GM18499 (cell line): ENCODE results near the gene LRRC51.
"Not testable (repeated sequence)": the region's sequence is repeated elsewhere in the genome, so short reads cannot be mapped to it uniquely, and the experiment has no call there.

Experiments
- ATAC-seq: cut with Tn5 transposase; IDR thresholded peaks from one replicate; pipeline ENCODE4 v1.9.1; 2021; ENCODE audit warnings: moderate number of reproducible peaks; ENCODE audit not compliant: insufficient read depth, unreplicated experiment

The LRRC51 gene

GRCh38 chr11:72102946-72103753, 22.5 kb downstream of the LRRC51 start, which contains the start of gene LAMTOR1:
LAMTOR1 (minus strand) TSS chr11:72103297; CDS start chr11:72103224, 73 bp downstream.
- ATAC-seq, result peak; percentile 69

- no peak for ATAC-seq
Measured at GRCh38 chr11:72103754-72104167, 23.1 kb downstream of the LRRC51 start.

- no peak for ATAC-seq
Measured at GRCh38 chr11:72105888-72106287, 25.2 kb downstream of the LRRC51 start, which contains the start of gene TOMT. TOMT (plus strand) TSS chr11:72105924; CDS start chr11:72105952, 28 bp downstream.

GRCh38 chr11:72111300-72112142, 30.9 kb downstream of the LRRC51 start:
- no peak for ATAC-seq

- ATAC-seq, result peak; percentile 77
Measured at GRCh38 chr11:72112143-72112977, 31.7 kb downstream of the LRRC51 start, which contains the start of gene ANAPC15. ANAPC15 (minus strand) TSS chr11:72112695; CDS start chr11:72111276, 1,419 bp downstream.

- no peak for ATAC-seq
Measured at GRCh38 chr11:72112978-72113808, 32.5 kb downstream of the LRRC51 start.

- ATAC-seq, result no peak
Measured at GRCh38 chr11:72114570-72114969, 33.9 kb downstream of the LRRC51 start.

GRCh38 chr11:72116019-72116755, 35.5 kb downstream of the LRRC51 start:
- no peak for ATAC-seq

- ATAC-seq, result no peak
Measured at GRCh38 chr11:72119198-72119597, 38.5 kb downstream of the LRRC51 start.

GRCh38 chr11:72120930-72121329, 40.3 kb downstream of the LRRC51 start:
- ATAC-seq, result no peak

GRCh38 chr11:72122607-72123006, 42.0 kb downstream of the LRRC51 start:
- no peak for ATAC-seq

GRCh38 chr11:72123117-72123653, 42.5 kb downstream of the LRRC51 start:
- no peak for ATAC-seq

GRCh38 chr11:72124046-72124445, 43.4 kb downstream of the LRRC51 start:
- no peak for ATAC-seq

GRCh38 chr11:72125956-72126355, 45.3 kb downstream of the LRRC51 start:
- no peak for ATAC-seq

- no peak for ATAC-seq
Measured at GRCh38 chr11:72127923-72128322, 47.3 kb downstream of the LRRC51 start.

- no peak for ATAC-seq
Measured at GRCh38 chr11:72129381-72129780, 48.7 kb downstream of the LRRC51 start.

- ATAC-seq, result no peak
Measured at GRCh38 chr11:72132646-72133045, 52.0 kb downstream of the LRRC51 start.

- ATAC-seq, result not testable (repeated sequence)
Measured at GRCh38 chr11:72135473-72135872, 54.8 kb downstream of the LRRC51 start, which contains the start of gene FOLR3. FOLR3 (plus strand) TSS chr11:72135725; CDS start chr11:72135953, 228 bp downstream.
